ENCODE results near the gene RALGPS2. TPM values are rescaled to one million over a fixed set of nuclear protein-coding genes. Genes with fewer than 3 reads are reported as not detected.
"Not testable (repeated sequence)": the region's sequence is repeated elsewhere in the genome, so short reads cannot be mapped to it uniquely, and the experiment has no call there.

RALGPS2 gene
- total and polyA plus RNA-seq, 11 donors = 1.6 to 12.7 (median 8.0) TPM

- no peaks in the 10 kb centered on the region for H3K27me3 ChIP-seq
- TF ChIP-seq CTCF (IDR thresholded peaks at IDR 0.05) = no peak
- no peak for TF ChIP-seq POLR2A (IDR thresholded peaks at IDR 0.05)
- H3K4me1 ChIP-seq = peaks cover 0 to 13% (median 0%) of the 10 kb centered on the region in 12 donors
- peaks cover 0 to 3% (median 0%) of the 10 kb centered on the region in 9 donors for H3K36me3 ChIP-seq
- DNase-seq (no peak), ATAC-seq (no peak)
- H3K27ac ChIP-seq = no peak overlapping the region
- H3K9me3 ChIP-seq = peaks cover 0 to 16% (median 2%) of the 10 kb centered on the region in 12 donors
- intact Hi-C loops (cut with DNase I) = no loop called here
- WGBS, 4 donors = 95 to 99% (median 97%) methylated on average over 1 of the region's 1 CpG
- no peak overlapping the region for H3K4me3 ChIP-seq
Observed at GRCh38 chr1:178740924-178741323, 15.9 kb downstream of the RALGPS2 start.

- Histone ChIP-seq H3K4me3 (no peak overlapping the region), H3K4me1 (peaks cover 0 to 13% (median 0%) of the 10 kb centered on the region in 12 donors), H3K27ac (no peak overlapping the region), H3K27me3 (no peaks in the 10 kb centered on the region), H3K9me3 (peaks cover 0 to 16% (median 2%) of the 10 kb centered on the region in 12 donors), H3K36me3 (no peaks in the 10 kb centered on the region)
- no peak for ATAC-seq
- 75 to 80% (median 76%) methylated on average over 2 of the region's 2 CpGs for WGBS, 4 donors
- no peak for TF ChIP-seq CTCF (IDR thresholded peaks at IDR 0.05)
- TF ChIP-seq POLR2A (IDR thresholded peaks at IDR 0.05) = no peak
- intact Hi-C loops (cut with DNase I) = no loop called here
- DNase-seq = no peak
Observed at GRCh38 chr1:178743801-178744200, 18.8 kb downstream of the RALGPS2 start.

DNA sequence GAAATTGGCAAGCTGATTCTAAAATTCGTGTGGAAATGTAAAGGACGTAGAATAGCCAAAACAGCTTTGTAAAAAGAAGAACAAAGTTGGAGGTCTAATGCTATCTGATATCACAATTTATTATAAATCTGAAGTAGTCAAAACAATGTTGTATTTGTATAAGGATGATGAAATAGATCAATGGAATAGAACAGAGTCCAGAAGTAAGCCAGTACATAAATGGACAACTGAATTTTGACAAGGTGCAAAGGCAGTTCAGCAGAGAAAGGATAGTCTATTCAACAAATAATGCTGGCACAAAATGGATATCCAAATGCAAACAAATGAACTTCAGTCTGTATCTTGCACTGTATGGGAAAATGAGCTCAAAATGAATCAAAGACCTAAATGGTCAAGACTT is 20.2 kb downstream of the RALGPS2 start:
- no peak overlapping the region for H3K27ac ChIP-seq
- H3K36me3 ChIP-seq = no peaks in the 10 kb centered on the region
- DNase-seq = no peak
- peaks cover 0 to 2% (median 0%) of the 10 kb centered on the region in 12 donors for H3K4me1 ChIP-seq
- TF ChIP-seq POLR2A (IDR thresholded peaks at IDR 0.05) = no peak
- TF ChIP-seq CTCF (IDR thresholded peaks at IDR 0.05) = no peak
- intact Hi-C loops (cut with DNase I) = no loop called here
- 87 to 95% (median 87%) methylated on average over 2 of the region's 2 CpGs for WGBS, 4 donors
- H3K27me3 ChIP-seq = no peaks in the 10 kb centered on the region
- no peak for ATAC-seq
- peaks cover 0 to 16% (median 2%) of the 10 kb centered on the region in 12 donors for H3K9me3 ChIP-seq
- H3K4me3 ChIP-seq = no peak overlapping the region

DNA sequence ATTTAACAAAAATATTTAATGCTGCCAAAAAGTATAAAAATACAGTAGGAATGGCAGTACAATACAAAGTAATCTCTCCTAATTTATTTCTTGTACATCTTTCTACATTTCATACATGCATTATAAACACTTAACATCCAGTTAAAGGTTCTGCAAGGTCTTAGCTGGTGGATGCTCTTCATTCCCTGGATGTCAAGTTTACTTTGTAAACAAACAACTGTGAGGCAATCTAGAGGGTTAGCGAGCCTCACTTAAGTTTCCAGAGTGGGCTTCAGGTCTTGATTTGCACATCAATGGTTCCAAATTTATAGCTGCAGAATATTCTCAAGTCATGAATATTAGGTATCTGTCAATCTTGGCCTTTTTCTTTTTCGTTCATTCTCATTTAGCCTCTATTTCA is 21.3 kb downstream of the RALGPS2 start:
- DNase-seq (no peak), ATAC-seq (no peak)
- no peak overlapping the region for H3K4me3 ChIP-seq
- peaks cover 0 to 16% (median 2%) of the 10 kb centered on the region in 12 donors for H3K9me3 ChIP-seq
- TF ChIP-seq CTCF (IDR thresholded peaks at IDR 0.05) = no peak
- no peak for TF ChIP-seq POLR2A (IDR thresholded peaks at IDR 0.05)
- H3K27ac ChIP-seq = no peak overlapping the region
- intact Hi-C loops (cut with DNase I) = no loop called here
- H3K4me1 ChIP-seq = no peaks in the 10 kb centered on the region
- no peaks in the 10 kb centered on the region for H3K27me3 ChIP-seq
- no peaks in the 10 kb centered on the region for H3K36me3 ChIP-seq
- 90 to 96% (median 94%) methylated on average over 2 of the region's 2 CpGs for WGBS, 4 donors

- DNase-seq; ATAC-seq; intact Hi-C loops (cut with DNase I); H3K27me3 ChIP-seq; H3K4me1 ChIP-seq; H3K36me3 ChIP-seq; H3K4me3 ChIP-seq; H3K27ac ChIP-seq: not testable (repeated sequence)
- peaks cover 0 to 16% (median 2%) of the 10 kb centered on the region in 12 donors for H3K9me3 ChIP-seq
- 95 to 99% (median 96%) methylated on average over 3 of the region's 3 CpGs for WGBS, 4 donors
Observed at GRCh38 chr1:178747361-178747760, 22.3 kb downstream of the RALGPS2 start.
